M059J (cell line): ENCODE measurements around the gene RNF186. TPM values are rescaled to one million over a fixed set of nuclear protein-coding genes. Genes with fewer than 3 reads are reported as not detected.

Source experiments
- DNase-seq: peaks from one replicate; pipeline ENCODE4 v3.0.0-alpha.2; 2012; ENCODE audit warnings: low read depth
- total RNA-seq: library from RNA; depleted of rRNA; stranded (reverse); fragments of >200 nt; shearing (Covaris generic); gene quantifications from 2 replicates; pipeline ENCODE4 v1.2.3, GENCODE V29; 2014; rRNA removed

The RNF186 gene
- total RNA-seq, 1 experiment from 2014 or later = not detected

- peak; percentile 95 for DNase-seq
These were observed 50.2 kb downstream of the RNF186 start for GRCh38 chr1:19764848-19765247.

Other genes with a start within 250 kb of the RNF186 start
- 30.7 and 36.9 TPM in 2 replicates for gene NBL1, start 171.0 kb downstream of the RNF186 start, total RNA-seq
- not detected in 2 replicates for gene HTR6, start 150.4 kb downstream of the RNF186 start, total RNA-seq
- 25.0 and 39.8 TPM in 2 replicates for gene TMCO4, start 15.4 kb downstream of the RNF186 start, total RNA-seq
- gene OTUD3, start 67.1 kb upstream of the RNF186 start, total RNA-seq = 1.6 and 3.5 TPM in 2 replicates
- gene PLA2G2E, start 108.3 kb upstream of the RNF186 start, total RNA-seq = not detected in 2 replicates
- gene PLA2G2A, start 164.3 kb upstream of the RNF186 start, total RNA-seq = not detected in 2 replicates